ENCODE results near the gene FGD3.

GRCh38 chr9:93083592-93084470, 136.5 kb downstream of the FGD3 start:
- TF ChIP-seq CTCF (IDR thresholded peaks at IDR 0.05) (no peak), POLR2A (IDR thresholded peaks at IDR 0.05; ENCODE audit: low read depth) (no peak), EP300 (IDR thresholded peaks at IDR 0.05) (no peak), POLR2AphosphoS5 (IDR thresholded peaks at IDR 0.05) (no peak)

Data from esophagus muscularis mucosa (tissue), 4 donors.